Smooth muscle cell (in vitro differentiated cells): ENCODE results near the gene CFAP100. TPM values are rescaled to one million over a fixed set of nuclear protein-coding genes. Genes with fewer than 3 reads are reported as not detected.

ENCODE experiments used
- DNase-seq: peaks from one replicate; lab custom pipeline; 2025; ENCODE audit not compliant: unreplicated experiment; lab: John Stamatoyannopoulos, UW
- H2AFZ ChIP-seq: fragments of 200-600 bp; sonication (generic); 2 replicates; pipeline ENCODE4 v1.6.0; 2016; ENCODE audit warnings: antibody characterized with exemption, low read depth, mild to moderate bottlenecking
- H3F3A ChIP-seq: fragments of 200-600 bp; sonication (generic); 2 replicates; pipeline ENCODE4 v1.6.0; 2017; ENCODE audit warnings: antibody characterized with exemption, low read depth
- H3K27ac ChIP-seq: fragments of 200-600 bp; sonication (generic); 2 replicates; pipeline ENCODE4 v1.5.1; 2016; ENCODE audit warnings: low read depth, mild to moderate bottlenecking
- H3K27me3 ChIP-seq: fragments of 200-600 bp; sonication (generic); 2 replicates; pipeline ENCODE4 v1.6.1; 2016; ENCODE audit warnings: low read depth, mild to moderate bottlenecking
- H3K36me3 ChIP-seq: fragments of 200-600 bp; sonication (generic); 2 replicates; pipeline ENCODE4 v1.5.1; 2016; ENCODE audit warnings: low read depth
- H3K4me1 ChIP-seq: fragments of 200-600 bp; sonication (generic); 2 replicates; pipeline ENCODE4 v1.5.1; 2016; ENCODE audit warnings: low read depth
- H3K4me2 ChIP-seq: fragments of 200-600 bp; sonication (generic); 2 replicates; pipeline ENCODE4 v1.6.0; 2016; ENCODE audit warnings: mild to moderate bottlenecking
- H3K4me3 ChIP-seq: fragments of 200-600 bp; sonication (generic); 2 replicates; pipeline ENCODE4 v1.5.1; 2016; ENCODE audit warnings: mild to moderate bottlenecking
- H3K79me2 ChIP-seq: fragments of 200-600 bp; sonication (generic); 2 replicates; pipeline ENCODE4 v1.6.0; 2016; ENCODE audit warnings: low read depth, mild to moderate bottlenecking
- H3K9ac ChIP-seq: fragments of 200-600 bp; sonication (generic); 2 replicates; pipeline ENCODE4 v1.6.0; 2016; ENCODE audit warnings: low read depth
- H3K9me3 ChIP-seq: fragments of 200-600 bp; sonication (generic); replicated peaks from 2 replicates; pipeline ENCODE4 v1.5.1; 2016; ENCODE audit warnings: low read depth
- H4K20me1 ChIP-seq: fragments of 200-600 bp; sonication (generic); 2 replicates; pipeline ENCODE4 v1.6.0; 2016; ENCODE audit warnings: low read depth
- WGBS: methylation state at CpG from one replicate; pipeline ENCODE4 v1.1.7; 2016; ENCODE audit warnings: low lambda C conversion rate; 5-methylcytosine and 5-hydroxymethylcytosine counted together
- polyA plus RNA-seq: library from polyadenylated mRNA; unstranded; fragments of >200 nt; fragmentation: Nextera tagmentation; extraction: Ambion mirVana; gene quantifications from 2 replicates; pipeline ENCODE4 v1.2.1, GENCODE V29; 2016
- total RNA-seq: library from RNA; depleted of rRNA; stranded (reverse); fragments of >200 nt; gene quantifications from 2 replicates; pipeline ENCODE4 v1.2.3, GENCODE V29; 2014
- TF ChIP-seq, protein P1 (sequence below): fragments of 200-600 bp; sonication (generic); IDR thresholded peaks from 2 replicates; pipeline ENCODE4 v1.5.1; 2017; ENCODE audit warnings: borderline replicate concordance, mild to moderate bottlenecking, antibody characterized with exemption; ENCODE audit not compliant: insufficient read depth, poor library complexity, severe bottlenecking

The CFAP100 gene
- total and polyA plus RNA-seq, 2 experiments from 2014 or later, result not detected

- Histone ChIP-seq H3K27me3 (no peaks in the 10 kb centered on the region), H2AFZ (no peak overlapping the region), H3K4me2 (no peak overlapping the region), H3F3A (no peaks in the 10 kb centered on the region), H3K9ac (no peak overlapping the region), H3K4me1 (no peaks in the 10 kb centered on the region), H3K79me2 (no peaks in the 10 kb centered on the region), H3K36me3 (no peaks in the 10 kb centered on the region), H3K9me3 (no peaks in the 10 kb centered on the region), H3K4me3 (no peak overlapping the region), H4K20me1 (no peaks in the 10 kb centered on the region), H3K27ac (no peak overlapping the region)
- TF ChIP-seq, protein P1, sequence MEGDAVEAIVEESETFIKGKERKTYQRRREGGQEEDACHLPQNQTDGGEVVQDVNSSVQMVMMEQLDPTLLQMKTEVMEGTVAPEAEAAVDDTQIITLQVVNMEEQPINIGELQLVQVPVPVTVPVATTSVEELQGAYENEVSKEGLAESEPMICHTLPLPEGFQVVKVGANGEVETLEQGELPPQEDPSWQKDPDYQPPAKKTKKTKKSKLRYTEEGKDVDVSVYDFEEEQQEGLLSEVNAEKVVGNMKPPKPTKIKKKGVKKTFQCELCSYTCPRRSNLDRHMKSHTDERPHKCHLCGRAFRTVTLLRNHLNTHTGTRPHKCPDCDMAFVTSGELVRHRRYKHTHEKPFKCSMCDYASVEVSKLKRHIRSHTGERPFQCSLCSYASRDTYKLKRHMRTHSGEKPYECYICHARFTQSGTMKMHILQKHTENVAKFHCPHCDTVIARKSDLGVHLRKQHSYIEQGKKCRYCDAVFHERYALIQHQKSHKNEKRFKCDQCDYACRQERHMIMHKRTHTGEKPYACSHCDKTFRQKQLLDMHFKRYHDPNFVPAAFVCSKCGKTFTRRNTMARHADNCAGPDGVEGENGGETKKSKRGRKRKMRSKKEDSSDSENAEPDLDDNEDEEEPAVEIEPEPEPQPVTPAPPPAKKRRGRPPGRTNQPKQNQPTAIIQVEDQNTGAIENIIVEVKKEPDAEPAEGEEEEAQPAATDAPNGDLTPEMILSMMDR, result no peak
- DNase-seq, result no peak
- 70% methylated on average over 22 of the region's 22 CpGs for WGBS
Observed at GRCh38 chr3:126419886-126420786, 25.4 kb downstream of the CFAP100 start.

- Histone ChIP-seq H3K27me3 (no peaks in the 10 kb centered on the region), H3K4me1 (no peaks in the 10 kb centered on the region), H3K27ac (no peak overlapping the region), H3K9me3 (no peaks in the 10 kb centered on the region), H3K4me2 (no peak overlapping the region), H3F3A (no peaks in the 10 kb centered on the region), H3K36me3 (no peaks in the 10 kb centered on the region), H3K9ac (no peak overlapping the region), H4K20me1 (no peaks in the 10 kb centered on the region), H3K4me3 (no peak overlapping the region), H3K79me2 (no peaks in the 10 kb centered on the region), H2AFZ (no peak overlapping the region)
- 91% methylated on average over 10 of the region's 10 CpGs for WGBS
- TF ChIP-seq, protein P1, result no peak
- DNase-seq, result no peak
Observed at GRCh38 chr3:126421573-126422119, 26.9 kb downstream of the CFAP100 start.

GRCh38 chr3:126422121-126422520 is 27.4 kb downstream of the CFAP100 start:
- H2AFZ ChIP-seq, result no peak overlapping the region
- no peaks in the 10 kb centered on the region for H4K20me1 ChIP-seq
- no peaks in the 10 kb centered on the region for H3K27me3 ChIP-seq
- 97% methylated on average over 8 of the region's 8 CpGs for WGBS
- no peaks in the 10 kb centered on the region for H3K36me3 ChIP-seq
- H3F3A ChIP-seq, result no peaks in the 10 kb centered on the region
- no peak for DNase-seq
- H3K4me1 ChIP-seq, result no peaks in the 10 kb centered on the region
- no peak overlapping the region for H3K27ac ChIP-seq
- no peak overlapping the region for H3K4me2 ChIP-seq
- no peak overlapping the region for H3K4me3 ChIP-seq
- no peaks in the 10 kb centered on the region for H3K79me2 ChIP-seq
- H3K9me3 ChIP-seq, result no peaks in the 10 kb centered on the region
- no peak overlapping the region for H3K9ac ChIP-seq
- TF ChIP-seq, protein P1, result no peak
